HuH-7 (cell line): Measurements from ENCODE around the gene MAP7D1.
"Not testable (repeated sequence)": the region's sequence is repeated elsewhere in the genome, so short reads cannot be mapped to it uniquely, and the experiment has no call there.

Experiments
- DNase-seq: peaks from one replicate; pipeline ENCODE4 v3.0.0; 2011; ENCODE audit warnings: low spot score

MAP7D1 gene

GRCh38 chr1:36203554-36204346 lies 47.8 kb downstream of the MAP7D1 start:
- no peak for DNase-seq

- DNase-seq, result no peak
Measured at GRCh38 chr1:36204347-36204909, 48.5 kb downstream of the MAP7D1 start.

DNA sequence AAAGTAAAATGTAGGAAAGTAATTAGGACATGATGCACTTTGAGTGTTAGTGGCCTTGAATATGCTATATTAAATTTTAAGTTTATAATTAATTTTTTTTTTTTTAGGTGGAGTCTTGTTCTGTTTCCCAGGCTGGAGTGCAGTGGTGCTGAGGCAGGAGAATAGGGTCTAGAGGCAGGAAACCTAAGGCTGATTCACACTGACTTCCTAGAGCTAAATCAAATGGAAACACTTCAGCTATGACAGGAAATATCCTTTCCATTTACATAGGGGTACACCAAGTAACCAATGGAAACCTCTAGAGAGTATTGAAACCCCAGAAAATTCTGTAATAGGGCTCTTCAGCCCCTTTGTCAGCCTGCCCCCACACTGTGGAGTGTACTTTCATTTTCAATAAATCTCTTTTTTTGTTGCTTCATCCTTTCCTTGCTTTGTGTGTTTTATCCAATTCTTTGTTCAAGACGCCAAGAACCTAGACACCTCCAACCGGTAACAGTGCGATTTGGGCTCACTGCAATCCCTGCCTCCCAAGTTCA lies 50.4 kb downstream of the MAP7D1 start:
- DNase-seq, result no peak

GRCh38 chr1:36207339-36207738 lies 51.4 kb downstream of the MAP7D1 start:
- no peak for DNase-seq

GRCh38 chr1:36208978-36209703 lies 53.2 kb downstream of the MAP7D1 start:
- no peak for DNase-seq

- no peak for DNase-seq
Measured at GRCh38 chr1:36211307-36211706, 55.3 kb downstream of the MAP7D1 start.

DNA sequence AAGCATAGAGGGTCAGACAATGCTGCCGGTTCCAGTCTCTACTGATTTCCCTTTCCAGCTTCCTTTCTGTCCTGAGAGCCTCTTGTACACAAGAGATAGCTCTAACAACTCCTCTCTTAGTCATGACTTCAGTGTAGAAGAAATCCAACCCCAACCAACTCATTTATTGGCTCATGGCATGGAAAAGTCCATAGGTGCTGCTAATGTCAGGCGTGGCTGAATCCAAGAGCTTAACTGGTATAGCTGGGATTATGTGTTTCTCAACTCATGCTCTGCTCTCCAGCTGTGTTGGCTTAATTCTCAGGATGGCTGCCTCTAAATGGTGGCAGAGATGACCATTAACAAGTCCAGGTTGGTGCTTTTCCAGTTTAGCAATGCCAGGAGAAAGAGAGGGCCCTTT lies 55.9 kb downstream of the MAP7D1 start:
- DNase-seq, result no peak

DNA sequence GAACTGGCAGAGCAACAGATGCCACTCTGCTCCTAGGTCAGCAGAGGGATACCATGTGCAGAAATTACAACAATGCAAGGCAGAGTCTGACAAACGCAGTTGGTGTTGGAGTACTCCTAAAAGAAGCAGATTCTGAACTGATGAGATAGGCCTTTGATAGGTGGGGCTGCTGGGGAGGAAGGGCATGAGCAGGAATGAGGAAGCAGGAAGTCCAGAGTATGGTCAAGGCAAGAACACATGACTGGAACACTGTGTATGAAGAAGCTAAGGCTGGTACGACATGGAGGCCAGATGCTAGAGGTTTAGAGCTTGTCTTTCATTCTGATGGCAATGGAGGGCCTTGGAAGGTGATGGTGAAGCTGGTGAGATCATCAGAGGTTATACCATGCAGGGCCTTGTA lies 56.8 kb downstream of the MAP7D1 start:
- no peak for DNase-seq

DNA sequence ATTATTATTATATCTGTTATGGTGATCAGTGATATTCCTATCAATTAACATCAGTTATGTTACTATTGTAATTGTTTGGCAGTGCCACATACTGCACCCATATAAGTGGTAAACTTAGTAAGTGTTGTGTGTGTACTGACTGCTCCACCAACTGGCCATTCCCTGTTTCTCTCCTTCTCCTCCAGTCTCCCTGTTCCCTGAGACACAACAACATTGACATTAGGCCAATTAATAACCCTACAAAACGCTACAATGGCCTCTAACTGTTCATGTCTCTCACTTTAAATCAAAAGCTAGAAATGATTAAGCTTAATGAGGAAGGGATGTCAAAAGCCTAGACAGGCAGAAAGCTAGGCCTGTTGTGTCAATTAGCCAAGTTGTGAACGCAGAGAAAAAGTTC lies 61.7 kb downstream of the MAP7D1 start:
- no peak for DNase-seq

DNA sequence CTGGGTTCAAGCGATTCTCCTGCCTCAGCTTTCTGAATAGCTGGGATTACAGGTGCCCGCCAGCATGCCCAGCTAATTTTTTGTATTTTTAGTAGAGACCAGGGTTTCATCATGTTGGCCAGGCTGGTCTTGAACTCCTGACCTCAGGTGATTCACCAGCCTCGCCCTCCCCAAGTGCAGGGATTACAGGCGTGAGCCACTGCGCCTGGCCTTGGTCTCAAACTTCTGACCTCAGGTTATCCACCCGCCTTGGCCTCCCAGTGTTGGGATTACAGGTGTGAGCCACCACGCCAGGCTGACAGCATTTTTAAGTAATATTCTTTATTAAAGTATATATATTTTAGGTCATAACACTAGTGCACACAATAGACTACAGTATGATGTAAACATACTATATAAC lies 65.9 kb downstream of the MAP7D1 start:
- DNase-seq, result not testable (repeated sequence)

DNA sequence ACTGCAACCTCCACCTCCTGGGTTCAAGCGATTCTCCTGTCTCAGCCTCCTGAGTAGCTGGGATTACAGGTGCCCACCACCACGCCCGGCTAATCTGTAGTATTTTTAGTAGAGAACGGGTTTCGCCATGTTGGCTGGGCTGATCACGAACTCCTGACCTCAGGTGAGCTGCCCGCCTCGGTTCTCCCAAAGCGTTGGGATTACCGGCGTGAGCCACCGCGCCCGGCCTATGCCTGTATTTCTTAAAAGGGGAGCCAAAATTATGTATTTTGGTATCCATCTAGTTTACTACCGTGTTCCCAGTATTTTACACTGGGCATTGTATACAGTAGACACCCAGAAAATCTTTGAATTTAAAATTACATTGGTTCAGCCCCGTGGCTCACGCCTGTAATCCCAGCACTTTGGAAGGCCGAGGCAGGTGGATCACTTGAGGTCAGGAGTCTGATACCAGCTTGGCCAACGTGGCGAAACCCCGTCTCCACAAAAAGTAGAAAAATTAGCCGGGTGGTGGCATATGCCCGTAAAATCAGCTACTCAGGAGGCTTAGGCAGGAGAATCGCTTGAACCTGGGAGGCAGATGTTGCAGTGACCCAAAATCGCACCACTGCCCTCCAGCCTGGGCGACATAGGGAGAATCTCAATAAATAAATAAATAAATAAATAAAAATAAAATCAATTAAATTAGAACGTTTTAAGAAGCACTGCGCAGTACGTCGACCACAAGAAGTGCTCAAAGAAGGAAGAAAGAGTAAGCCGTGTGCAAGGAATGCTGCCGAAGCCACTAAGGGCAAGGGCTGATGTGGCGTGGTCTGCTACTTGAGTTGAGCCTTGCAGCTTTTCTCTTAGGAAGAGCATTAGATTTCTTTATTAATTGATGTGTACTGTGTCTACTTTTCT lies 66.8 kb downstream of the MAP7D1 start:
- no peak for DNase-seq

GRCh38 chr1:36223381-36223995 lies 67.5 kb downstream of the MAP7D1 start:
- peak; percentile 52 for DNase-seq

DNA sequence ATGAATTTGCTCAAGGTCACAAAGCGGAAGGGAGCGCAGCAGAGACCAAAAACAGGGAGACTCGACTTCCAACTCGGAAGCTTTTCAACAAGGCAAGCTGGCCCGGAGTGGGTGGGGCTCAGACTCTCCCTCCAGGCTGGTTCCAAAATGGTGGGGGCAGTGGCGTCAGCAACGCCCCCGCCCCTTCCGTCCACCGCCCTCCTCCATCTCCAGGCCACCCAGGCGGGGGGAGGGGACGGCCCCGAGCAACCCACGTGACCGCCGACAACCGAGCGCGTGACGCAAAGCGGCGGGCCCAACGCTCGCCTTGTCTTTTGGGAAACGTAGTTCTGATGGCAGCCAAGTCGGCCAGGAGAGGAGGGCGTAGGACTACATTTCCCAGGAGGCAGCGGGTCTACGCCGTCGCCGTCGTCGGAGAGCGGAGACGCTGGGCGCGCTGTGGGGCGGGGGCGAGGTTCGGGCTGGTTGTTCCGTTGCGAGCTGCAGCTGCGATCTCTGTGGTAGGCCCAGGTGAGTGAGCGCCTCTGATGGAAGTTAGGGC lies 68.1 kb downstream of the MAP7D1 start, which contains the start of gene THRAP3:
TSS of gene THRAP3 (plus strand) at position 448 of the 541 bp plus-strand sequence. CDS start 58,121 bp downstream, outside the sequence.
- peak; percentile 90 for DNase-seq

GRCh38 chr1:36224537-36225282 lies 68.8 kb downstream of the MAP7D1 start:
- peak; percentile 72 for DNase-seq

DNA sequence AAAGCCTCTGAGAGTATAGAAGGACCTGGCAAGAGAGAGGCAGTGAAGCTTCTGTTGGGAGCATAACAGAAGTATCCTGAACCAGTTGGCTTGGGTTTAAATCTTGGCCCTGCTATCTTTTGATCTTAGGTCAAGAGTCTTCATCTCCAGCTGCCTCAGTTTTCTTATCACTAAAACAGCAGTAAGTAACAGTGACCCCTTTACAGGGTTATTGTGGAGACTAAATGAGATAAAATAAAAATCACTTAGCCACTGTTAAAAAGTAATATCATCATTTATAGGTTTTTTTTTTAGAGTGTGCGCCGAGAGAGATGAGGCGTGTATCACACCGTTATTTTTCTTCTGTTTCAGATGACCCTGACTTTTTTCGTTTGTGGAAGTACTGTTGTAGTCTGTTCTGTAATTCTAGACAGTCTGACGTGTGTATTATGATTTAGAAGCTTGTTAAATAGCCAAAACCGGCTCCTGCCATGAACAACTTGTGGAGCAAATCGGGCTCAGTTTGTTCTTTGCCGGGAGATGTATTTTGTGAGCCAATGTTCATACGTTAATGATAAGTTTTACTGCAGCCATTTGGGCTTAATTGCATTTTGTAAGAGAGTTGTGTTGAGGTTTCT lies 69.4 kb downstream of the MAP7D1 start:
- DNase-seq, result no peak

DNA sequence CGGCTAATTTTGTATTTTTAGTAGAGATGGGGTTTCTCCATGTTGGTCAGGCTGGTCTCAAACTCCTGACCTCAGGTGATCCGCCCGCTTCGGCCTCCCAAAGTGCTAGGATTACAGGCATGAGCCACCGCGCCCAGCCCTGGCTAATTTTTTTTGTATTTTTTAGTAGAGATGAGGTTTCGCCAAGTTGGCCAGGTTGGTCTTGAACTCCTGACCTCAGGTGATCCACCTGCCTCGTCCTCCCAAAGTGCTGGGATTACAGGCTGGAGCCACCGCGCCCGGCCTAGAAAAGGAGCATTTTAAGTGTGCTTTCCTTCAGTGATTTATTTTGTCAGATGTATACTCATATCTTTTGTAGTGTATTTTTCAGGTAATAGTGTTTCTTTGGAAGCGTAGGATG lies 74.3 kb downstream of the MAP7D1 start:
- not testable (repeated sequence) for DNase-seq
